GM19238 (cell line): Measurements from ENCODE around the gene KLRK1.
"Not testable (repeated sequence)": the region's sequence is repeated elsewhere in the genome, so short reads cannot be mapped to it uniquely, and the experiment has no call there.

ENCODE experiments used
- DNase-seq: peaks from one replicate; pipeline ENCODE4 v3.0.0; 2011; ENCODE audit warnings: low spot score; ENCODE audit not compliant: insufficient read length

KLRK1 gene

GRCh38 chr12:10388624-10389413 lies 1.0 kb downstream of the KLRK1 start:
- no peak for DNase-seq

GRCh38 chr12:10387498-10387897 lies 2.3 kb downstream of the KLRK1 start:
- DNase-seq = not testable (repeated sequence)

- no peak for DNase-seq
These were observed 3.0 kb downstream of the KLRK1 start for GRCh38 chr12:10386857-10387256.

- DNase-seq = no peak
These were observed 4.7 kb downstream of the KLRK1 start for GRCh38 chr12:10385166-10385613.

GRCh38 chr12:10384191-10384590 lies 5.7 kb downstream of the KLRK1 start:
- DNase-seq = no peak

- no peak for DNase-seq
These were observed 7.8 kb downstream of the KLRK1 start for GRCh38 chr12:10381928-10382628.

GRCh38 chr12:10378737-10379136 lies 11.1 kb downstream of the KLRK1 start:
- DNase-seq = not testable (repeated sequence)

- DNase-seq = no peak
These were observed 15.2 kb downstream of the KLRK1 start for GRCh38 chr12:10374624-10375018.

- no peak for DNase-seq
These were observed 17.3 kb downstream of the KLRK1 start for GRCh38 chr12:10372559-10372958.

GRCh38 chr12:10371893-10372535 lies 17.8 kb downstream of the KLRK1 start:
- DNase-seq = not testable (repeated sequence)

- DNase-seq = no peak
These were observed 20.1 kb downstream of the KLRK1 start for GRCh38 chr12:10369557-10370415.

GRCh38 chr12:10368206-10369171 lies 21.4 kb downstream of the KLRK1 start:
- no peak for DNase-seq

GRCh38 chr12:10367714-10368113 lies 22.1 kb downstream of the KLRK1 start:
- not testable (repeated sequence) for DNase-seq

- DNase-seq = no peak
These were observed 23.0 kb downstream of the KLRK1 start for GRCh38 chr12:10366875-10367274.

- no peak for DNase-seq
These were observed 24.0 kb downstream of the KLRK1 start for GRCh38 chr12:10365696-10366405.

- peak; percentile 22 for DNase-seq
These were observed 24.8 kb downstream of the KLRK1 start for GRCh38 chr12:10364815-10365622.

GRCh38 chr12:10363914-10364814 lies 25.7 kb downstream of the KLRK1 start:
- DNase-seq = peak; percentile 27

GRCh38 chr12:10363658-10363913 lies 26.3 kb downstream of the KLRK1 start:
- DNase-seq = no peak
